GM18508 (cell line): ENCODE results near the gene ZFP36L1.
A peak's percentile ranks its signal among the peaks of the same experiment; 100 is the strongest.

Experiments
- ATAC-seq: cut with Tn5 transposase; IDR thresholded peaks from one replicate; pipeline ENCODE4 v1.9.1; 2021; ENCODE audit warnings: moderate number of reproducible peaks; ENCODE audit not compliant: insufficient read depth, unreplicated experiment

The ZFP36L1 gene, protein sequence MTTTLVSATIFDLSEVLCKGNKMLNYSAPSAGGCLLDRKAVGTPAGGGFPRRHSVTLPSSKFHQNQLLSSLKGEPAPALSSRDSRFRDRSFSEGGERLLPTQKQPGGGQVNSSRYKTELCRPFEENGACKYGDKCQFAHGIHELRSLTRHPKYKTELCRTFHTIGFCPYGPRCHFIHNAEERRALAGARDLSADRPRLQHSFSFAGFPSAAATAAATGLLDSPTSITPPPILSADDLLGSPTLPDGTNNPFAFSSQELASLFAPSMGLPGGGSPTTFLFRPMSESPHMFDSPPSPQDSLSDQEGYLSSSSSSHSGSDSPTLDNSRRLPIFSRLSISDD

DNA sequence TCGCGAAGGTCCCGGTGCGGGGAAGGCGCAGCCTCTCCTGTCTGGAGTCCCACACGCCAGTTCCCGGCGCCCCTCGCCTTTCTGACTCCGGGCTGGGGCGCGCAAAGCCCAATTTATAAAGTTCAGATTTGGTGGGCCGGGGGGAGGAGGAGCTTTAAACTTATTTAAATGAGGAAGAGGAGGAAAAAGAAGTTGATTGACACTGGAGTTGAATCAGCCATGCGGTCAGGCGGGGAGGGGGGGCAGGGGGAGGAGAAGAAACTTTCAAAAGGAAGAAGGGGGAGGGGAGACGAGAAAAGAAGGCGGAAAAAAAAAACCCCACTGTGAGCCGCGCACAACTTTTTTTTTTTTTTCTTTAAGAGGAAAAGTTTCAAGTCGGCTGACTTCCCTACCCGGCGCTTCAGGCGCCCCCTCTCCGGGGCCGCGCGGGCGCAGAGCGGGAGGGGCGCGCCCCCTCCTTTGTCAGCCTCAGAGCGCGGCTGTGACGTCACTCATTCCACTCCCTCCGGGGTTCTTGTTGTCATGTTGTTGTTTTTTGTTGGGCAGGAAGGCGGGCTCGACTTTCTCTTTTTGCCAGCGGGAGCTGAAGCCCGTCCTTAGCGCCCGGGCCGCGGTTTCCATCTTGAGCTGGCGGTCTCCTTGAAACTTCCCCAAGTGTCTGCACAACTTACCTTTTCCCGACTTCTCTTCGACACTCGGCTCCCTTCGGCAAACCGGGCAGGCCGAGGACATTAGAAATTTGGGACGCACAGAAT is at the start of gene ZFP36L1:
TSS of gene ZFP36L1 (minus strand) at position 89 of the 755 bp plus-strand sequence. CDS start 129 bp downstream, outside the sequence.
- no peak for ATAC-seq

DNA sequence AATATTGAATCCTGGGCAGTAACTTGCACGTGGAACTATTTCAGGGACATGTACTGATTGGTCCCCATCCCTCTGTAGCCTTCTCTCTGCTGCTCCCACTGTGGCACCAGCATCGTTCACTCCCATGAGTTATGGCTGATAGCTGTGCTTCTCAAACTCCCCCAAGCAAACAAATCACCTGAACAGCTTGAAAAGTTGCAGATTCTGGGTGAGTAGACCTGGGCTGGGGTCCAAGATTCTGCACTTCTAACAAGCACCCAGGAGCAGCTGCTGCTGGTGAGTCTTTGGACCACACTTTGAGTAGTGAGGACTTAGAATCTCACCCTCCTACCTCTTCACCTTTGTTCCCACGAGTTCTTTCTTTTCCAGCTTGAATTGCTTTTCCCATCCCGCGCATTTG is 49.4 kb upstream of the ZFP36L1 start:
- no peak for ATAC-seq

DNA sequence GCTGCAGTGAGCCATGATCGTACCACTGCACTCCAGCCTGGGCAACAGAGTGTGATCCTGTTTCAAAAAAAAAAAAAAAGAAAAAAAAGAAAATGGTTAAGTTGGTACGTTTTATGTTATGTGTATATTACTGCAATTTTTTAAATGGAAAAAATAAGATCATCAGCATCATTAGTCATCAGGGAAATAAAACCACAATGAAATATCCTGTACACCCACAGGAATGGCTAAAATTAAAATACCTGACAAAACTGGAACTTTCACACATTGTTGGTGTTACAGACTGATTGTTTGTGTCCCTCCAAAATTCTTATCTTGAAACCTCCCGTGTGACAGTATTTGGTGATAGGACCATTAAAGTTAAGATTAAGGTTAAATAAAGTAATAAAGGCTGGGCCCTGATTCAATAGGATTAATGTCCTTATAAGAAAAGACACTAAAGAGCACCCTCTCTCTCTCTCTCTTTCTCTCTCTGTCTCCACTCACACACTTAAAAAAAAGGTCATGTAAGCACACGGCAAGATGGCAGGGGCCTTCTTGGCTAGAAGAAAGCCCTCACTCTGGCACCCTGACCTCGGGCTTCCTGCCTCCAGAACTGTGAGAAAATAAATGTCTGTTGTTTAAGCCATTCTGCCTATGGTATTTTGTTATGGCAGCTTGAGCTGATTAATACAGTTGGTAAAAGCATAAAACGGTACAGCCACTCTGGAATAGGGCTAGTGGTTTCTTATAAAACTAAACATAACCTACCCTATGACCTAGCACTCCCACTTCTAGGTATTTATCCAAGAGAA is 48.3 kb upstream of the ZFP36L1 start:
- ATAC-seq = no peak

DNA sequence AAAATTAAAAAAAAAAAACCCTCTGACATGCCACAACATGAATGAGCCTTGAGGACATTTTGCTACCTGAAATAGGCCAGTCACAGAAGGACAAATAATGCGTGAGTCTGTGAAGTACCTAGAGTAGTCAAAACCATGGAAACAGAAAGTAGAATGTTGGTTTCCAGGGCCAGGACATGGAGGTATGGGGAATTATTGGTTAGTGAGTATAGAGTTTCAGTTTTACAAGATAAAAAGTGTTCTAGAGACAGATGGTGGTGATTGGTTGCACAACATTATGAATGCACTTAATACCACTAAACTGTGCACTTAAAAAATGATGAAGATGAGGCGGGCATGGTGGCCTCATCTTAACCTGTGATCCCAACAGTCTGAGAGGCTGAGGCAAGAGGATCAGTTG is 47.6 kb upstream of the ZFP36L1 start:
- no peak for ATAC-seq

DNA sequence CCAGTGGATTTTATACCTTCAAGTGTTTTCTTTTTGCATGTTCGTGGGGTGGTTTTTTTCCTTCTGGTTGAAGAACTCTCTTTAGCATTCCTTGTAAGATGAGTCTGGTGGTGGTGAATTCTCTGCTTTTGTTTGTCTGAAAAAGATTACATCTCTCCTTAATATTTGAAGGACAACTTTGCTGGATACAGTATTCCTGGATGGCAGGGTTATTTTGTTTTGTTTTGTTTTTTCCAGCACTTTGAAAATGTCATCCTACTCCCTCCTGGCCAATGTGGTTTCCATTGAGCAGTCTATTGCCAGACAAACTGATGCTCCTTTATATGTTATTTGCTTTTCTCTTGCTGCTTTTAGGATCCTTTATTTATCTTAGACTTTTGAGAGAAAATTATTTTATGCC is 43.2 kb upstream of the ZFP36L1 start:
- no peak for ATAC-seq

DNA sequence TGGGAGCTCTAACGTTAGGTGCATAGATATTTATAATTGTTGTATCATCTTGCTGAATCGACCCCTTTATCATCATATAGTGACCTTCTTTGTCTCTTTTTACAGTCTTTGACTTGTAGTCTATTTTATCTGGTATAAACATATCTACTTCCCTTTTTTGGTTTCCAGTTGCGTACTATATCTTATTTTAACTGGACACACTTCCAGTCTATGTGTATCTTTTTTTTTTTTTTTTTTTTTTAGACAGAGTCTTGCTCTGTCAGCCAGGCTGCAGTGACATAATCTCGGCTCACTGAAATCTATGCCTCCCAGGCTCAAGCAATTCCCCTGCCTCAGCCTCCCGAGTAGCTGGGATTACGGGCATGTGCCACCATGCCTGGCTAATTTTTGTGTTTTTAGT is 41.9 kb upstream of the ZFP36L1 start:
- ATAC-seq = no peak

DNA sequence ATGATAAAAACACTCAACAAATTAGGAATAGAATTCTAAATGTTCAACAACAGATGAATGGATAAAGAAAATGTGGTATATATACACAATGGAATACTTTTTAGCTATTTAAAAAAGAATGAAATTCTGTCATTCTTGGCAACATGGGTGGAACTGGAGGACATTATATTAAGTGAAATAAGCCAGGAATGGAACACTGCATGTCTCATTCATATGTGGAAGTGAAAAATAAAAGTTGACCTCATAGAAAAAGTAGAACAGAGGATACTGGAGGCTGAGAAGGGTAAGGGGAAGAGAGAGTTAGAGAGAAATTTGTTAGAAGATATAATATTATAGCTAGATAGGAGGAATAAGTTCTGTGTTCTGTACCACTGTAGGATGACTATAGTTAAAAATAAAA is 35.8 kb upstream of the ZFP36L1 start:
- no peak for ATAC-seq

DNA sequence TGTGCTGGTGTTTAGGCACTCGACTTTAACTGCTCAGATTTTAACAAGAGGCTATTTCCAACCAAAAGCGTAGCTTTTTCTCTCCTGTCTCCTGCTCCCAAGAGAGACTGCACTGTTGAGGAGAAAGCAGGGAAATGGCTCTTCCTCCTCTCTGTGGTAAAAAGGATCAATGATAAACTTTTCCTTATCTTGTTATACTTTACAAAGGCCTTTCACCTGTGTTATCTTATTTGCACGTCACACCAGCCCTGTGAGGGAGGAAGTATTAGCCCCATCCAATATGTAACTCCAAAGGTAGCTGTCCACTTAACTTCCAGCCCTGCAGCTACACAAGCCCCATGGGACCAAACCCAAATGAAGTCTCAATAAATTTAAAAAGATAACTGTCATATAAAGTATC is 32.9 kb upstream of the ZFP36L1 start:
- no peak for ATAC-seq

DNA sequence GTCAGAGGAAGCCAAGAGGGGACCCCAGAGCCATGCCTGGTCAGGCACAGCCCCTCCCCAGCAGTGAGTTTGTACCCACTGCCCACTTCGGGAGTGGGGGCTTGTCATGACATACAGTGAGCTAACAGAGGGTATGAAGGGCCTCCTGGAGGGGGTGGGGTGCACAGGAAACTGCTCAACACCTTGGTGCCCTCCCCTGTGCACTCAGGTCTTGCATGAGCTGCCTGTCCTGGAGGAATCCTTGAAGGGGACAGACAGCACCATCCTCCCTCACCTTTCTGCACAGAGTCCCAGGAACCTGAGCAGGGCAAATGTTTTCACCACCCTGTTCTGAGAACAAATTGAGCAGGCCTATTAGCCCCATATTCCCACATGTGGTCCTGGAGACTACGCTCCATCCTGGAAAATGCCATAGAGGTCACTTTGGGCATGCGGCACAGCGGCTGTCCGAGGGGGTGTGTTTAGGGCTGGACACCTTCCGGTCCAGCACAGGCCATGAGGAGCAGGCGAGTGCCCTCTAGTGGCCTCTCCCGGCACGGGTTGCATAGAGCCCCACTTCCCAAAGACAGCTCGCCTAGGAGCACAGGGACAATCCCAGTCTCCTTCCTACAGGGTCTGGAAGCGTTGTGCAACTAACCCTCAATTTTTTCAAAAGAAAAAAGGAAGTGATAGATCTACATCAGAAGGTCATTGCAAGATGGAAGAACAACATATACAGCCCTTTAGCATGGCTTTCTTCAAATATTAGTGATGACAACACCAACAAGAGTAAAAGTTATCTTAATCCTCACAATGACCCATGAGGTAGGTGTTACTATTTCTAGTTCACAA is 31.9 kb upstream of the ZFP36L1 start:
- ATAC-seq = no peak

DNA sequence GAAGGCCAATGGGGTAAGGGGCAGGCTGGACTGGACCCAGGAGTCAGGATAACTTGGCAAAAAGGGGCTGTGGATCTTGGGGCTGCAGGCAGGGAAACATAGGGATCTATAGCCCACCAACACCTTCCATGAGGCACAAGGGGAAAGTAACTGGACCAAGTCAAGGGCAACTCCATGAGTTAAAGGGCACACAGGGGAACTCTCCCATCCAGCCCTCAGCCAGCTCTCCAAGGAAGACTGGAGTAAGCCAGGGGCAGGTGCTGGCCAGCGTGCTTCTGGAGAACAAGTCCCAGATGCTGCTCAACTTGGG is 31.3 kb upstream of the ZFP36L1 start:
- no peak for ATAC-seq

DNA sequence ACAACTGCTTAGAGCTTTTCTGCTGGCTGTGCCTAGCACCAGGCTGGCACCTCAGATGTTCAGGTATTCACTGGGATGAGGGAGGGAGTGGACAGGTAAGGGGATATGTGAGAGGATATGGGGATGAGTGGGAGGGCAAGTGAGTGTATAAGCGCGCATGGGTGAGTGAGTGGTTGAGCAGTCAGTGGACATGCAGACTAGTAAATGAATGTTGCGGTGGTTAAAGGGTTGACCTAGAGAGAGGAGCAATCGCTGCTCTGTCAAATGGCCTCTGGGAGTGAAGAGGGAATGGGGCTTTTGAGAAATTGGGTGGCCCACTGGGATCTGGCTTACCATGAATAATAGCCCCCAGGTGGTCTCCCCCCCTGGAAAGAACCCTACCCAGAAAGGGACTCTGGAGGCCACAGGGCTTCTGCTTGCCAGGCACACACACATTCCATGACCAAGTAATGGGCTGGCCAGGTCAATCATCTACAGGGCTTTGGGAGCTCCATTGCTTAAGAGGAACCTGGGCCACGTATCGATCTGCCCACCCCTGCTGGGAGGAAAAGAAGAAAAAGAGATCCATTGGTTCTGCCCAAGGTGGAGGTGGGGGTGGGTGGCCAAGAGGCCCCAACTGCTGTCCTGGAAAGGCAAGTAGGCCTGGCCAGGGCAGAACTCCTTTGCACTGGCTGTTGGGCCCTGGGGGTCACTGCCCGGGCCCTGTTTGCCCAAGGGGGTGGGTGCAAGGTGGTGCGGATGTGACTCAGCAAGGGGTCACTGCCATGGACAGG is 30.8 kb upstream of the ZFP36L1 start:
- no peak for ATAC-seq

DNA sequence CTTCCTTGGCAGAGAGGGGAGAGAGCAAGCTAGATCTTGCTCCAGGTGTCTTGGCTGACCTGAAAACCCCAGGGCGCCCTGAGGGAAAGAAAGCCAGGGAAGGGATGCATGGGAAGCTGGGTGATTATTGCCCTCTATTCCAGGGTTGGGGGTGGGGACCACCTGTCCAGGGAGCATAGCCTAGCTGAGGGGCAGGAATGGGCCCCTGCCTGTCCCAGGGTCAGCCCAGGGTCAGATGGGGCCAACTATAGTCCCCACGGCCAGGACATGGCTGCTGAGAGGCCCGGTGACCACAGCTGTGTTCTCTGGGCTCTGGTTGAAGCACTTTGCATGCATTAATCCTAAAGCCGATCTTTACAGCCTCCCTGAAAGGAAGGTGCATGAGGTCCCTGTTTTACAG is 30.1 kb upstream of the ZFP36L1 start:
- no peak for ATAC-seq

DNA sequence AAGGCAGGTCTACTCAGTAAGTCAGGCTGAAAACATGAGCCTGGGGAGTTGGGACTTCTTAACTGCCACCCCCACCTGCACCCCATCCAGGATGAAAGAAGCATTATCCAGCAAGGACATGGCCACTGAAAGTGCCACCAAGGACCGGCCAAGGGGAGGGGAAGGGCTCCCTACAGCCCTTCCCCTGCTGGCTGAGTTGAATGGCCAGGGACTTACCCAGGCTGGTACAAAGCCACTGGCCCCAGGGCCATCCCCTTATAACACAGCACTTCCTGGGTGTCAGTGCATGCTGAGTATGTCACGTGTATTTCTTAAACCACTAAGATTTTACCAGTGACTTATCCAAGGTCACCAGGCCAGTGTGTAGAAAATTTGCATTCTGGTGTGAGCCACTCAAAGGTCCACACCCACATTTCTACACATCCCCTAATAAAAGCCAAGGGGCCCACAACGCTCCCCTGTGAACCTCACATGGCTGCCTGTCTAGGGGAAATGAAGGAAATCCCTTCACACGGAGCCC is 29.3 kb upstream of the ZFP36L1 start:
- peak; percentile 51 for ATAC-seq

DNA sequence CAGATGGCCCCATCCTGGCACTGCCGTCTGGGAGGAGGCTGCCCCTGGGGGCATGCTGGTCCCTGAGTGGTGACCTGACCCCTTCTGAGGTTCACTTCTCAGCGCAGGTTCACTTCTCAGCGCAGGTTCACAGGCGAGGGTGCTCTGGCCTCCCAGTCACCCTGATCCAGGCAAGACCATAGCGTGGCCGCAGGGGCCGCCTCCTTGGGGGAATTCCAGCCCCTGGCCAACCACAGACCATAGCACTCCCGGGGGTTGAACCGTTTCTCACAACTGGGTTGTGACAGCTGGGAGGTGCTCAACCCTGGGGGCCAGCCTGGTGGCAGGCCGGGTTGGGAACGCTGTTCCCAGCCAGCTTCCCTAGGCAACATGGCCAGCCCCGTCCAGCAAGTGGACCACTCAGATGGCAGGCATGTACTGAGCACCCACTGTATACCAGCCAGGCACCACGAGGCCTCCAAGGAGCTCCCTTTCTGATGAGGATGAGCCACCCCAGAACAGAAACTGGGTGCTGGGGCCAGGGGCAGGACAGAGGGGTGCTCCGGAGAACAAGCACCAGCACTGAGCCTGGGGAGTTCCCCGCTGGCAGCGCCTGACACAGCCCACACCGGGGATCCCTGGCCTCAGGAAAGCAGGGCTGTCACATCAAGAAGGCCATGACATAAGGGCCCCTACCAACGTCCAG is 28.3 kb upstream of the ZFP36L1 start:
- no peak for ATAC-seq

DNA sequence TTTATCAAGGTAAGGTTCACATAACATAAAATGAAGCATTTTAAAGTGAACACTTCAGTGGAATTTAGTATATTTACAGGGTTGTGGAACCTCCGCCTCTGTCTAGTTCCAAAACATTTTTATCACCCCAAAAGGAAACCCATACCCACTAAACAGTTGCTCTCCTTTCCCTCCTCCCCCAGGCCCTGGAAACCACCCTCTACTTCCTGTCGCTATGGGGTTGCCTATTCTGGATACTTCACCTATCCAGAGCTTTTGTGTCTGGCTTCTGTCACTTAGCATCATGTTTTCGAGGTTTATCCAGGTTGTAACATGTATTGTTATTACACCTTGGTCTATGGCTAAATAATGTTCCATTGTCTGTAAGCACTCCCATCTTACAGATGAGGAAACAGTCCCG is 27.7 kb upstream of the ZFP36L1 start:
- no peak for ATAC-seq

DNA sequence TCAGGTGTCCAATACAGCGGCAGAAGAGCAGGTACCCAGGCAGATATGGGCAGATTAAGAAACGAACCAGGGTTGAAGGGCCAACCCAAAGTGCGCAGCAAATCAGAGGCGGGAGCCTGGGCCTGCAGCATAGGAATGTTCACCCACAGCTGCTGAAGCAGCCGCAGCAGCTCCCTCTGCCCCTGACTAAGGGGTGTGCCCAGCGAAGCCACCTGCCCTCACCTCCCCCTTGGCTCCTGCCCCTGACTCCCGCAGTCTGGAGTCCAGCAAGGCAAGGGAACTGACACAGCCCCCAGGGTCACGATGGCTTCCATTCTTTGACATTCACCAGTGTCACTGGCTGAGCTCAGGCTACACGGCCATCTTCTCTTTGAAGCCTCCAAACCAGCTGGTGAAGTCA is 27.3 kb upstream of the ZFP36L1 start:
- ATAC-seq = no peak

DNA sequence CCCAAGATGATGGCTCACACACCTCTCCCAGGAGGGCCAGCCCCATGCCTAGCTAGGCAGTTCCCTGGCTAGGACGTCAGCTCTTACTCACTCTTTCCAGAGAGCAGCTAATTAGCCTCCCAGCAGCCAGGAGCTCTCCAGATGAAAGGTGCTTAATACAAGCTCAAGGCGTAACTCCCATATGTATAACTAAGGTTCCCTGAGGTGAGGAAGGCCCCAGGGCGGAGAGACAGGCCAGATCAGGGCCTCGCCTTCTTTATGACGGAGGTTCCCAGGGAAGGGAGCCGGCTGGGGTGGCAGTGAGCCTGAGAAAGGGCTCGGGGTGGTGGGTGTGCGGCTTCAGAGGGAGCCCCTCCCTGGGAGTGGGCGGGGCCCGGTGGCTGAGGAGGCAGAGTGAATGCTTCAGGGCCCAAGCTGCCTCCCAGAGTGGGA is 26.4 kb upstream of the ZFP36L1 start:
- no peak for ATAC-seq

DNA sequence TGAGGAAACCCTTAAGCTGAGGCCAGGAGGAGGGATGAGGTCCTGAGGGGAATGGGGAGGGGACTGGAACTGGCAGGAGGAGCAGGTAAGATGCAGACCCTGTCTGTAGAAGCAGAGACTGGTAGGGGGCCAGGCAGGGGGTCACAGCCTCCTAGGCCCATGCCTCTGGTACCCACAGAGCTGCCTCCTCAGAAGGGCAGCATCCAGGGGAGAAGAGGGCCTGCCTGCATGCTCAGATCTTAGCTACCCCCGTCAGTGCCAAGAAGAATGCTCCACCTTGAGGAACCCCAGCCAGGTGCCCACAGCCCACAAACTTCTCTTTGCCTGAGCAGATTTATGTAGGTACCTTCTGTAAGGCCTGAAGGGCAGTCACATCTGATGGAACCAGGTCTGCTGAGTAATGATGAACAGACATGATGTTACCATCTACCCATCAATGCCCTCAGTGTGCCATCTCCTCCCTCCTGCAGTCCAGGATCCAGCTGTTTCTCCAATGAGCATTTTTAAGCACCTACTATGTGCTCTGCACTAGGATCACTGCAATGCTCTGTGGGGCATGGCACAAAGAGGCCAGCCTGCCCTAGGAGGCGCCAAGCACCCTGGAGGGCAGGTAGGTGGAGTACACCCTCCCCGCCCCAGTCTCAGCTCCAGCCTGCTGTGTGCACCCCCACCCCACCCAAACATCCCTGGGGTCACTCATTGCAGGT is 24.8 kb upstream of the ZFP36L1 start:
- ATAC-seq = no peak
